H9 (cell line): ENCODE data around the gene SEMA4D. TPM values are rescaled to one million over a fixed set of nuclear protein-coding genes. Genes with fewer than 3 reads are reported as not detected.

Source experiments
- DNase-seq: peaks from one replicate; pipeline ENCODE4 v3.0.0-alpha.2; 2017
- H2AFZ ChIP-seq: one replicate; pipeline ENCODE4 v1.6.1; 2013; ENCODE audit warnings: mild to moderate bottlenecking, low read length, control low read depth, moderate library complexity
- H2AK5ac ChIP-seq: 2 replicates; pipeline ENCODE4 v1.6.1; 2013; ENCODE audit warnings: low read length, control low read depth, mixed read lengths; ENCODE audit not compliant: insufficient read length
- H2BK120ac ChIP-seq: one replicate; pipeline ENCODE4 v1.6.1; 2013; ENCODE audit warnings: low read depth, mild to moderate bottlenecking, low read length, control low read depth, inconsistent platforms; ENCODE audit not compliant: poor library complexity, severe bottlenecking
- H2BK12ac ChIP-seq: 2 replicates; pipeline ENCODE4 v1.6.1; 2013; ENCODE audit warnings: low read length, control low read depth, mixed read lengths, low read depth; ENCODE audit not compliant: insufficient read length
- H2BK15ac ChIP-seq: 2 replicates; pipeline ENCODE4 v1.6.1; 2013; ENCODE audit warnings: low read depth, low read length, control low read depth
- H2BK20ac ChIP-seq: one replicate; pipeline ENCODE4 v1.6.1; 2013; ENCODE audit warnings: low read depth, mild to moderate bottlenecking, low read length, control low read depth, inconsistent platforms; ENCODE audit not compliant: poor library complexity, severe bottlenecking
- H2BK5ac ChIP-seq: 2 replicates; pipeline ENCODE4 v1.6.1; 2013; ENCODE audit warnings: low read length, control low read depth, mixed read lengths; ENCODE audit not compliant: insufficient read length
- H3K14ac ChIP-seq: 2 replicates; pipeline ENCODE4 v1.6.1; 2013; ENCODE audit warnings: low read length, control low read depth; ENCODE audit not compliant: insufficient read depth
- H3K18ac ChIP-seq: 2 replicates; pipeline ENCODE4 v1.6.1; 2013; ENCODE audit warnings: low read depth, mild to moderate bottlenecking, mixed read lengths, low read length, control low read depth; ENCODE audit not compliant: insufficient read length
- H3K23ac ChIP-seq: 2 replicates; pipeline ENCODE4 v1.6.1; 2013; ENCODE audit warnings: low read length, control low read depth, mixed read lengths, low read depth; ENCODE audit not compliant: insufficient read length
- H3K23me2 ChIP-seq: 2 replicates; pipeline ENCODE4 v1.6.1; 2013; ENCODE audit warnings: low read depth, mild to moderate bottlenecking, mixed read lengths, low read length, control low read depth; ENCODE audit not compliant: insufficient read length, poor library complexity, severe bottlenecking
- H3K27ac ChIP-seq: 2 replicates; pipeline ENCODE4 v1.5.1; 2013; ENCODE audit warnings: low read length, control low read depth, mixed read lengths, low read depth; ENCODE audit not compliant: insufficient read length
- H3K27me3 ChIP-seq: 2 replicates; pipeline ENCODE4 v1.6.1; 2013; ENCODE audit warnings: low read length, control low read depth, inconsistent platforms; ENCODE audit not compliant: insufficient read depth
- H3K4ac ChIP-seq: 2 replicates; pipeline ENCODE4 v1.6.1; 2013; ENCODE audit warnings: low read depth, mild to moderate bottlenecking, control low read depth, inconsistent platforms, low read length, moderate library complexity
- H3K4me1 ChIP-seq: 2 replicates; pipeline ENCODE4 v1.6.1; 2013; ENCODE audit warnings: low read length, control low read depth, inconsistent platforms; ENCODE audit not compliant: insufficient read depth
- H3K4me2 ChIP-seq: 2 replicates; pipeline ENCODE4 v1.6.1; 2013; ENCODE audit warnings: low read length, control low read depth, mixed read lengths; ENCODE audit not compliant: insufficient read length, insufficient read depth
- H3K56ac ChIP-seq: 2 replicates; pipeline ENCODE4 v1.6.1; 2013; ENCODE audit warnings: low read depth, mild to moderate bottlenecking, mixed read lengths, low read length, control low read depth; ENCODE audit not compliant: insufficient read length
- H3K79me1 ChIP-seq: 2 replicates; pipeline ENCODE4 v1.6.1; 2013; ENCODE audit warnings: low read depth, mild to moderate bottlenecking, moderate library complexity, low read length, control low read depth, inconsistent platforms; ENCODE audit not compliant: insufficient read depth, poor library complexity, severe bottlenecking
- H3K79me2 ChIP-seq: 2 replicates; pipeline ENCODE4 v1.6.1; 2013; ENCODE audit warnings: low read length, control low read depth, inconsistent platforms; ENCODE audit not compliant: insufficient read depth
- H3K9ac ChIP-seq: 2 replicates; pipeline ENCODE4 v1.6.1; 2013; ENCODE audit warnings: low read length, control low read depth, mixed read lengths; ENCODE audit not compliant: insufficient read length; ENCODE audit errors: extremely low read depth
- H3K9me3 ChIP-seq: one replicate; pipeline ENCODE4 v1.6.1; 2013; ENCODE audit warnings: low read depth, low read length, inconsistent platforms; ENCODE audit not compliant: control insufficient read depth
- H3T11ph ChIP-seq: one replicate; pipeline ENCODE4 v1.6.1; 2013; ENCODE audit warnings: mild to moderate bottlenecking, low read length, control low read depth, inconsistent platforms
- H4K20me1 ChIP-seq: one replicate; pipeline ENCODE4 v1.6.1; 2013; ENCODE audit not compliant: control insufficient read depth, insufficient read length, insufficient read depth
- H4K5ac ChIP-seq: 2 replicates; pipeline ENCODE4 v1.6.1; 2013; ENCODE audit warnings: low read depth, mild to moderate bottlenecking, mixed read lengths, low read length, control low read depth; ENCODE audit not compliant: insufficient read length
- H4K8ac ChIP-seq: replicated peaks from 2 replicates; pipeline ENCODE4 v1.6.1; 2013; ENCODE audit warnings: low read length, control low read depth, mixed read lengths, low read depth; ENCODE audit not compliant: insufficient read length
- H4K91ac ChIP-seq: 2 replicates; pipeline ENCODE4 v1.6.1; 2013; ENCODE audit warnings: low read depth, mild to moderate bottlenecking, moderate library complexity, mixed read lengths, low read length, control low read depth; ENCODE audit not compliant: insufficient read length
- H3K27ac Mint-ChIP-seq, 3 experiments: 2 replicates in 2 of 3; 3 replicates in 1 of 3; pipeline ENCODE4 v1.8.0; 2020 to 2021; ENCODE audit warnings: mixed read lengths in 3 of 3, mild to moderate bottlenecking in 1 of 3, moderate library complexity in 1 of 3
- H3K27me3 Mint-ChIP-seq: 2 replicates; pipeline ENCODE4 v1.8.0; 2021; ENCODE audit warnings: low read depth, mild to moderate bottlenecking, moderate library complexity, mixed read lengths
- H3K36me3 Mint-ChIP-seq, 3 experiments: 2 replicates in 2 of 3; 3 replicates in 1 of 3; pipeline ENCODE4 v1.8.0; 2020 to 2021; ENCODE audit warnings: low read depth in 3 of 3, mixed read lengths in 3 of 3; ENCODE audit not compliant: insufficient read depth in 1 of 3
- H3K4me1 Mint-ChIP-seq, 2 experiments: 2 replicates each; pipeline ENCODE4 v1.8.0; 2020; ENCODE audit warnings: mixed read lengths in 2 of 2
- H3K4me3 Mint-ChIP-seq, 2 experiments: 2 replicates in 1 of 2; 3 replicates in 1 of 2; pipeline ENCODE4 v1.8.0; 2020 to 2021; ENCODE audit warnings: mild to moderate bottlenecking in 2 of 2, mixed read lengths in 2 of 2, moderate library complexity in 1 of 2
- H3K9me3 Mint-ChIP-seq, 2 experiments: 2 replicates in 1 of 2; 3 replicates in 1 of 2; pipeline ENCODE4 v1.8.0; 2020; ENCODE audit warnings: mild to moderate bottlenecking in 2 of 2, mixed read lengths in 2 of 2, moderate library complexity in 1 of 2
- CTCF ChIP-seq: fragments of 200-600 bp; sonication (generic); conservative IDR thresholded peaks from 3 replicates; pipeline ENCODE4 v1.8.0; 2021; ENCODE audit warnings: antibody characterized with exemption, mild to moderate bottlenecking
- WGBS: extraction: QIAGEN DNeasy Blood & Tissue Kit; methylation state at CpG from one replicate; pipeline ENCODE4 v1.1.7; 2013; ENCODE audit warnings: missing lambda C conversion rate, low lambda C conversion rate, mixed read lengths; ENCODE audit not compliant: insufficient read length; ENCODE audit errors: extremely low coverage; 5-methylcytosine and 5-hydroxymethylcytosine counted together
- total RNA-seq: library from RNA; stranded (reverse); gene quantifications from 2 replicates; pipeline ENCODE4 v1.2.1, GENCODE V29; 2021

The SEMA4D gene
- total RNA-seq, 1 experiment from 2014 or later, result 47.2 TPM

- no CpG with 5 or more reads among the region's 6 CpGs for WGBS
- no peaks in the 10 kb centered on the region for H4K20me1 ChIP-seq
- H3K36me3 Mint-ChIP-seq, result no peaks in the 10 kb centered on the region
- H4K8ac ChIP-seq, result no peak overlapping the region
- H3K27ac ChIP-seq, result no peak overlapping the region
- no peak overlapping the region for H2BK20ac ChIP-seq
- no peak overlapping the region for H2BK120ac ChIP-seq
- no peaks in the 10 kb centered on the region for H3K9me3 ChIP-seq
- peak overlapping the region in 1 of 3 experiments; percentile 11; a peak in 1 of 7 replicates for H3K27ac Mint-ChIP-seq
- no peak overlapping the region for H3K4me3 Mint-ChIP-seq
- no peaks in the 10 kb centered on the region for H3K4me1 ChIP-seq
- no peak overlapping the region for H4K91ac ChIP-seq
- H3K79me1 ChIP-seq, result no peaks in the 10 kb centered on the region
- no peak for DNase-seq
- H4K5ac ChIP-seq, result no peak overlapping the region
- H3K56ac ChIP-seq, result no peak overlapping the region
- H2BK5ac ChIP-seq, result no peak overlapping the region
- H2AK5ac ChIP-seq, result no peak overlapping the region
- no peak overlapping the region for H3K23ac ChIP-seq
- no peak overlapping the region for H3K18ac ChIP-seq
- H2BK12ac ChIP-seq, result no peak overlapping the region
- no peak for TF ChIP-seq CTCF
- peaks cover 13% of the 10 kb centered on the region for H3K27me3 Mint-ChIP-seq
- H2AFZ ChIP-seq, result no peak overlapping the region
- H3K79me2 ChIP-seq, result no peaks in the 10 kb centered on the region
- H3K9ac ChIP-seq, result no peak overlapping the region
- no peak overlapping the region for H3K14ac ChIP-seq
- H3K4me1 Mint-ChIP-seq, result no peaks in the 10 kb centered on the region
- H3K4me2 ChIP-seq, result no peak overlapping the region
- H3K9me3 Mint-ChIP-seq, result no peaks in the 10 kb centered on the region
- no peak overlapping the region for H3T11ph ChIP-seq
- no peaks in the 10 kb centered on the region for H3K23me2 ChIP-seq
- H2BK15ac ChIP-seq, result no peak overlapping the region
- no peaks in the 10 kb centered on the region for H3K27me3 ChIP-seq
- no peak overlapping the region for H3K4ac ChIP-seq
These were observed 17.0 kb upstream of the SEMA4D start for GRCh38 chr9:89514956-89515355.
